GM19452 (cell line): Measurements from ENCODE around the gene CD81.
"Not testable (repeated sequence)": the region's sequence is repeated elsewhere in the genome, so short reads cannot be mapped to it uniquely, and the experiment has no call there.

ENCODE experiments used
- ATAC-seq: cut with Tn5 transposase; IDR thresholded peaks from one replicate; pipeline ENCODE4 v1.9.1; 2021; ENCODE audit not compliant: unreplicated experiment

The CD81 gene

DNA sequence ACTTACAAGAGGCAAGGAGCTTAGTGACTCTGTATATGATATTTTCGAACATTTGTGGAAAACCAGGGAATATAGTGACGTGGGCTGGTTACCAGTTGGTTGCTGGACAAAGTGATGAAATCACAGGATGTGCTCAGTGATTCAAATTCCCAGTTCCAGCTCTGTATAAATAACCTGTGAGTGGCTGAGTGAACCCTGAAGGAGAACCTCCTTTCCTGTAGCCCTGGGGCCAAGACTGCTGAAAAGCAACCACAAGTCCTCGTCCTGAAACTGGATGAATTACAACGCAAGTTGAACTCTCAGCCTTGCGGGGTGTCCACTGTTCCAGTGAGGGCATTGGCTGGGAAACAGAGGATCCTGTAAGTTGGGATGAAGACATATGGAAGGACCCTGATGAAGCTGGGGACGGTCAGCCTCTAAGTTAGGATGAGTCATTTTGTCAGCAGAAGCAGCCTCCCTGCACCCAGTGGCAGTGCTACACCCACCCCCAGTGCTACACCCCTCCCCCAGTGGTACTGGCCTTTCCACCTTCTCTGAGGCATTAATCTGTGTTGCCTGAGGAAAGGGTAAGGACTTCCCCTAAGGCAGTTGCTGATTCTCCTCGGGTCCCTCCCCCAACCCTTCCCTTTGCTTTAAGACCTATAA, 22.0 kb upstream of the CD81 start:
- ATAC-seq: no peak

DNA sequence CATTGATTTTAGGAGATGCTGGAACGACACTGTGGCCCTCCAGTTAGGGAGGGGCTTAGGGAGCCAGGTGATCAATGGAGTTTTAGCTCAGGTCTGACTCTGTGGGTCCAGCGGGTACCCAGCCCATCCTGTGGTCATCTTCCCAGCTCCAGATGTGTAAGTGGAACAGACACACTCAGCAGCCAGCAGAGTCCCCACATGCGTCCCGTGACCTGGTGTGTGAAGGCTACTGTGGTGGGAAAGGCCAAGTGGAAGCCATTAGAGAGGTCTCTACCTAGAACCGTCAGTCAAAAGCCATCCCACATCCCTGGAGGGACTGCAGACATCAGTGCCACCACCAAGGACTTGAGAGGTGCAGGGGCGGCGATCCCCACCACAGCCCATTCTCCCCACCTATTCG, 19.9 kb upstream of the CD81 start:
- ATAC-seq: no peak

DNA sequence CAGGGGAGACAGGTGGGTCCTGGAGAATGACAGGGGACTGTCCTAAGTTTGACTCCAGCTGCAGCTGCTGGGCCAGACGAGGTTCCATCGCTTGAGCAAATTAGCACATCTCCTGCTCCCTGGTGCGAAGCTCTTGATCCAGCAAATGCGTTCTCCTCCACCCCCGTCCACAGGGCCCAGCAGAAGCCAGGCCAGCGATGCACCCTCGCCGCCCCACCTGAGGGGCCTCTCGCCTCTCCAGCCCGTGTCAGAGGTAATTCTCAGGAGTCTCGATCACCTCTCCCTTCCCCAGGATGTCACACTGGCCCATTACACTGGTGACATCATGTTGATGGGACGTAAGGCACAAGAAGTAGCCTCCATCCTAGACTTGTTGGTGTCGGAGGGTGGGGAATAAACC, 19.5 kb upstream of the CD81 start:
- not testable (repeated sequence) for ATAC-seq

DNA sequence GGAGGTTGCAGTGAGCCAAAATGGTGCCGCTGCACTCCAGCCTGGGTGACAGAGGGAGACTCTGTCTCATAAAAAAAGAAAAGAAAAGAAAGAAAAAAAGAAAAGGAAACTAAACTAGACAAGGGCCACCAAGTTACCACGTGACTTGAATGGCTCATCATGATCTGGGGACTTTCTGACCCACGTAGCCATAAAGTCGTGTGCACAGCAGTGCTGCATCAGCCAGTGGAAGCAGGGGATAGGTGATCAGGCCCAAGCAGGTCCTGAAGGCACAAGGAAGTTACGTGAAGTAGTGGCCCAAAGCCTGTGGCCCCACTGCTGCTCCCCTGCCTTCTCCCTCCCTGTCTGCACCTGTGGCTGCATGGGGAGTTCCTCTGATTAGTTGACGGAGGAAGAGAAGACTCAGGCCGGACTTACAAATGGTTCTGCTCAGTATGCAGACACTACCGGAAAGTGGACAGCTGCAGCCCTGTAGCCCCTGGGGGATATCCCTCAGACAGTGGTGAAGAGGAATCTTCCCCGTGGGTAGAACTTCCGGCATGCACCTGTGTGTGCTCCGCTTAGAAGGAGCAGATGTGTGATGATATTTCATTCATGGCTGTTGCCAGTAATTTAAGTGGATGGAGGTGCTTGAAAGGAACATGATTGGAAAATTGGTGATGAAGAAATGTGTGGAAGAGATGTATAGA, 18.2 kb upstream of the CD81 start:
- no peak for ATAC-seq

DNA sequence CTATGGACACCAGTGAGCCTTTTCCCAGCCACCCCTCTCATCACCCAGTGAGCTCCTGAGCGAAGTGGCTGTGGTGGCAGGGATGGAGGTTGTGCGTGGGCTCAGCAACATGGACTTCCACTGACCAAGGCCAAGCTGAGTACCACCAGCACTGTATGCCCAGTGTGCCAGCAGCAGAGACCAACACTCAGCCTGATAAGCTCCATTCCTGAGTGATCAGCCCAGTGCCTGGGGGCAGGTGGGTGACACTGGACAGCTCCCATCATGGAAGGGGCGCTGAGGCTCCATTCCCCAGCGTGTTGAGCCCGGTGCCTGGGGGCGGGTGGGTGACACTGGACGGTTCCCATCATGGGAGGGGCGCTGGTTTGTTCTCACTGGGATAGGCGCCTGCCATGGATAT, 17.6 kb upstream of the CD81 start:
- ATAC-seq: no peak

DNA sequence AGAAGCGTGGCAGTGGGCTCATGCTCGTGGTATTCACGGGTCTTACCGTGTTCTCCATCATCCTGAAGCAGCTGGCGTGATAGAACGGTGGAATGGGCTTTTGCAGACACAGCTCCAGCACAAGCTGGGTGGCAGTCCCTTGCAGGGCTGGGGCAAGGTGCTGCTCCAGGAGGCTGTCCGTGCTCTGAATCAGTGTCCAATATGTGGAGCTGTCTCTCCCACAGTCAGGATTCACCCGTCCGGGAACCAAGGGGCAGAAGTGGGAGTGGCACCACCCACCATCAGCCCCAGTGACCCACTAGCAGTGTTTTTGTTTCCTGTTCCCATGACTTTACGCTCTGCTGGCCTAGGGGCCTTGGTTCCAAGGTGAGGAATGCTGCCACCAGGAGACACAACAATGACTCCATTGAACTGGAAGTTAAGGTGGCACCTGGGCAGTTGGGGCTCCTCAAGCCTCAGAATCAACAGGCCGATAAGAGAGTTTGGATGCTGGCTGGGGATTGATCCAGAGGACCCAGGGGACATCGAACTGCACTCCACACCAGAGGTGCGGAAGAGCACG, 16.9 kb upstream of the CD81 start:
- no peak for ATAC-seq

DNA sequence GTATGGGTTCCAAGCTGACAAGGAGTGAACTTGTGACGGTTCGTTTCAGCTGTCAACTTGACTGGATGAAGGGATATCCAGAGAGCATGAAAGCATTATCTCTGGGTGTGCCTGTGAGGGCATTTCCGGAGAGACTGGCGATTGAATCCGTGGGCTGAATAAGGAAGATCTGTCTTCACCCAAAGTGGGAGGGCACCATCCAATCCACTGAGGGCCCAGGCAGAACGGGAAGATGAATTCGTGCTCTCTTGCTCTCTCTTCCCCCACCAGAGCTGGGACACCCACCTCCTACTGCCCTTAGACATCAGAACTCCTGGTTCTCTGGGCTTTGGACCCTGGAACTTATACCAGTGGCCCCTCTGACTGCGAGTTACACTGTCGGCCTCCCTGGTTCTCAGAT, 15.5 kb upstream of the CD81 start:
- ATAC-seq: no peak

DNA sequence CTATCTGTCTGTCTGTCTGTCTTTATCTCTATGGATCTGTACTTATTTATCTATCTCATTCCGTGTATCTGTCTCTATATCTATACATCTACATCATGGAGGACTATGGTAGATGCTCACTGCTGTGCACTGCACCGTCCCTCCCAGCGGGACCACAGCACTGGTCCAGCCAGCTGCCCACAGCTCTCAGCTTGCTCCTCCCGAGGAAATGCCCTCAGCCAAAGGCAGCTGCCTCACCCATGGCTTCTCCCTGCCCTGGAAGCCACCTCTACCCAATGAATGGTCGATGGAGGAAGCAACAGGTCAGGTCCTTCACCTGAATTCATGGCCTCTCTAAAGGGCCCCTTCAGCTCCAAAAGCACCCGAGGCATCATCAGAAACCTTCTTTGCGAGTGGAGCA, 14.7 kb upstream of the CD81 start:
- ATAC-seq: no peak

DNA sequence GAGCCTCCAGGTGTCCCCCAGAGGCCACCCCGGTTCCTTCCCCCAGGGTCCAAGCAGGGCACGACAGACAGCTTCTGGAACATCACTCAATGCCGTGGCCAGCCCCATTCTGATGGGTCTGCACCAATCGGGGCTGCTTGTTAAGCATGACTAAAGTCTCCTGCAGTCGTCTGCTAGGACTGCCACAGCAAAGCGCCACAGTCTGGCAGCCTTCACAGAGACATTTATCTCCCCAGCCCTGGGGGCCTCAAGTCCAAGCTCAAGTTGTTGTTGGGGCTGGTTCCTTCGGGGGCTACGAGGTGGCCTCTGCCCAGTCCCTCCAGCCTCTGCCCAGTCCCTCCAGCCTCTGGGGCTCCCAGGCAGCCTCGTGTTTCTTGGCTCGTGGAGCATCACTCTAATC, 14.0 kb upstream of the CD81 start:
- no peak for ATAC-seq

DNA sequence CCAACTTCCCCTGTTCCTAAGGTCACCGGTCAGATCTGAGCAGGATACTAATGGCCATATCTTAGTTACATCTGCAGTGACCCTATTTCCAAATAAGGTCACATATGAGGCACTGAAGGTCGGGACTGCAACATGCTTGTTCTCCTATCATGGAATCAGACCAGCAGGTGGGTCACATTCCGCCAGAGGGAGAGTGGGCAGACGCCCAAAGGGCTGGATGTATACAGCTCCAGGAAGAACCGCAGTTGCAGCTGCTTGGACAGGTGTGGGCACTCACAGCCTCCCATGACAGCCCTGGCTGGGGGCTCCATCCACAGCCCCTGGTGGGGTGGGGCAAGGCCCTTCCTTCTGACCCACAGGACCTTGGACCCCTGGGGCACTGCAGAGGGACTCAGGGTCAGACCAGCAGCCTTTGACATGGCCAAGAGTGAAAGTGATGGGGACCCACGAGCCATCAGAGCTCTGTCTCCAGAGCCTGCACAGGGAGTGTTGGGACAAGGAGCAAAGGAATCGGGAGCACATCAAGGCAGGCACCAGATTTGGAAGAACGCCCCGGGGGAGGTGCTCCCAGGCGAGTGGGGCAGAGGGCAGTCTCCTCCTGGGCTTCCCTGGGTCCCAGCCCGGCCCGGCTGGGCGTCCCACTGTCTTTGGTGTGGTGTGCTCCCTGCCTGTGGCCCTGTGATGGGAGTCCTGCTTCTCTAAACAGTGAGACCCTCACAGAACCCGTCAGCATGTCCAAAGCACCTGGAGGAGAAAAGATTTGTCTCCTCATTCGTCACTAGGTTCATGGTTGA, 13.3 kb upstream of the CD81 start:
- ATAC-seq: no peak

DNA sequence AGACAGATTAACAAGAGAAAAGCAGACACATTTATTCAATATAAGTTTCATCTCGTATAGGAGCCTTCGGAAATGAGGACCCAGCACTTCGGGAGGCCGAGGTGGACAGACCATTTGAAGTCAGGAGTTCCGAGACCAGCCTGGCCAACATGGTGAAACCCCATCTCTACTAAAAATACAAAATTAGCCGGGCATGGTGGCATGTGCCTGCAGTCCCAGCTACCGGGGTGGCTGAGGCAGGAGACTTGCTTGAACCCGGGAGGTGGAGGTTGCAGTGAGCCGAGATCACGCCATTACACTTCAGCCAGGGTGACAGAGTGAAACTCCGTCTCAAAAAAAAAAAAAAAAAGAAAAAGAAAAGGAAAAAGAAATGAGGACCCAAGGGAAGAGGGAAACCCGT, 12.7 kb upstream of the CD81 start:
- not testable (repeated sequence) for ATAC-seq

DNA sequence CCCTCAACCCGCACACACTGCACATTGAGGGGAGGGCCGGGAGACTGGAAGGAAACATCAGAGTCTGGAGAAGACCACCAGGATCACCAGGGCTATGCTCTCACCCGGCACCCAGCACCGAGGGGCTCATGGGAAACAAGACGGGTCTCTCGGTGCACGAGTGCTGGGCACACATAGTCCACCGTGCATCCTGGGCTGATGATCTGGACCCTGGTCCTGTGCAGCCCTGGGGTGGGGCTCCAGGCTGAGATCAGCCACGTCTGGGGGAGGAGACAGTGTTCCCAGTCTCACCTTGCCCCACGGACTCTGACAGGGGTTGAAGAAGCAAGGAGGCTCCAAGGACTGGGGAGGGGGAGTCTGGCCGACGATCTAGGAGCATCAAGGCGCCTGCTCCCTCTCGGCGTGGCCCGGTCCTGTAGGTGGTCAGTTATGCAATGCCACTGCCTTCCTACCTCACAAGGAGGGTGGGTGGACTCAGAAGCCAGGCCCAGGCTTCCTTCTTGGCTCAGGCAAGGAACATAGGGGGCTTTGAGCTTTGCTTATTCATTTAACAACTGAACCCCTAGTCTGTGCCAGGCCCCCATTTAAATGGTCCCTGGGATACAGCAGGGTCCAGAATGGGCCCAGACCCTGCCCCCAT, 11.4 kb upstream of the CD81 start:
- ATAC-seq: no peak

DNA sequence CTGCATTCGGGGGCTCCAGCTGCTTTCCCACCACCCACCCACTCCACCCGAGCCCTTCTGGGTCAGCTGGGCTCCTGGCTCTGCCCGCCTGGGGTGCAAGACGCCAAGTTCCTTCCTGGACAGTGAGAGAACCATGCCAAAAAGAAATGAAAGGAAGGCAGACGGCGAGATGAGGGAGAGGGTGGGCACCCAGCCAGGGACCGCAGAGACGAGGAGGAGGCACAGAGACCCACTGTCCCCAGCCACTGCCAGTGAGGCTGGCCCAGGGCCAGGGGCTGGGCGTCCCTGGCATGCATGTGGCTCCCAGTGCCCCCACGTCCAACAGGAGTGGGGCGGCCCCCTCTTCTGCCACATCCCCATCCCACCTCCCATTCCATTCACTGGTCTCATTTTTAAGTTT, 10.8 kb upstream of the CD81 start:
- ATAC-seq: no peak

DNA sequence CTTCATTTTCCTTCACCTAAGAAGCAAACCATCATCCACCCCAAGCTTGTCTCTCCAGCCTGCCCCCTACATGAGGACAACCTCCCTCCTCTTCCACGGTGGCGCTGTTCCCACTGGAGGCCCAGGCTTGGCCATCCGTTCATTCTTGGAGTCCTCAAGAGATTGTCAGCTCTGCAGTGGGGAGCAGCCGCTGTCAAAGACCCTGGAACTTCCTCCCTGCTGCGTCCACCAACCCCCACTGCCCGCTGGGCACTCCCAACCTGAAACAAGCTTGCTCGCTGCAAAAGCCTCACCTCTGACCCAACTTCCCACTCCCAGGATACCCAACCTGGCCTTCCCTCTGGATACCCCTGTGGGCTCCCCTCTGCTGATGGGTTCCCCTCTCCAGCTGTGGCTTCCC, 10.4 kb upstream of the CD81 start:
- no peak for ATAC-seq

DNA sequence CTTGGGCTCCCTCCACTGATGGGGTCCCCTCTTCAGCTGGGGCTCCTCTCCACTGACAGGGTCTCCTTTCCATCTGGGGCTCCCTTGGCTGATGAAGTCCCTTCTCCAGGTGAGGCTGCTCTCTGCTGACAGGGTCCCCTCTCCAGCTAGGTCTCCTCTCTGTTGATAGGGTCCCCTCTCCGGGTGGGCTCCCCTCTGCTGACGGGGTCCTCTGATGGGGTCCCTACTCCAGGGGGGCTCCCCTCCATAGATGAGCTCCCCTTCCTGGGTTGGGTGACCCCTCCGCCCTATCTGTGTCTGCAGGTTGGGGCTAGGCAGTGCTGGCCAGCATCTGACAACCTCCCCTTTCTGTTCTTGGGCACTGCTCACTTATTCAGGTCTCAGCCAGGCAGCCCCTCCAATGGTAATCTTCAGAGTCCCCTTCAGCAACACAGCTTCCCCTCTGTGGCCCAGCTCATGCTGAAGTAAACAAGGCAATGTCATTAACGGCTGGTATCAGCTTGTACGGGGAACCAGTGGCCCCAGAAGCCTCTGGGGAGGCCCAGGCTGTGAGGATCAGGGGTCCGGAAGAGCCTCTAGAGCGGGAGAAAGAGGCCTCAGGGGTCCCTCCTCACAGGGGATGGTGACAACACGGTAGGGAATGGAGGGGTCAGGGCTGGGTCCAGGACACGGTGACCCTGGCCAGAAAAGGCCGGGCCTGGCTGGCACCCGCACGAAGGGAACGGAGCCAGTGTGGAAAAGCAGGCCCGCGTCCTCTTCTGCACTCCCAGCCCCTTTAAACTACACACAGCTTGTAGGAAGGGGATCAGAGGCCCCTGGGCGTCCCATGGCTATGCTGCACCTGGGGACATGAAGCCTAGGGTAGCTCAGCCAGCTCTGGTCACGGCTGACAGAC, 9.6 kb upstream of the CD81 start:
- no peak for ATAC-seq

DNA sequence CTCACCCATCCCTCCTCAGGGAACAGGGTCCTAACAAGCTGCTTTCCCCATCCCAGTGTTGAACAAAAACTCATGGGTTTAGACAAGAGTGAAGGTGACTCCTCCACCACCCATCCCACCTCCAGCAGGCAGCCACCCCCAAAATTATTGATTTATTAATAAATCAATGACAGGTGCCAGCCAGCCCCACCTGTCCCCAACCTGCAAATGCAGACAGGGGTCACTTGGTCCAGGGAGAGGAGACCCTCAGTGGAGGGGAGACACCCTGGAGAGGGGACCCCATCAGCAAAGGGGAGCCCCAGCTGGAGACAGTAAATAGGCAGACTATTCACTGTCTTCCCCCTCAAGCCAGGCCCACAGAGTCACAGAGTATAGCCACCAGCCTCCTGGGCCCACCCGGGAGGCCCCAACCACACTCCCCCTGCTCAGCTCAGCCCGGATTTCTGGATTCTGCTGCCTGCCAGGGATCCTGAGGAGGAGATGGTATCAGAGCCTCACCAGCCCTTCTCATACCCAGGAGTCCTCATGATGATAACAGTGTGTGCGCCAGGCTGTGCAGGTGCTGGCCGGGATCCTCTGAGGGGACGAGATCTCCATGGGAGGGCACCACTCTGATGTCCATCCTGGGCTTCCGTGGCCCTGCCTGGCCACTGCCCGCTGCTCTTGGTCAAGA, 8.8 kb upstream of the CD81 start:
- no peak for ATAC-seq

DNA sequence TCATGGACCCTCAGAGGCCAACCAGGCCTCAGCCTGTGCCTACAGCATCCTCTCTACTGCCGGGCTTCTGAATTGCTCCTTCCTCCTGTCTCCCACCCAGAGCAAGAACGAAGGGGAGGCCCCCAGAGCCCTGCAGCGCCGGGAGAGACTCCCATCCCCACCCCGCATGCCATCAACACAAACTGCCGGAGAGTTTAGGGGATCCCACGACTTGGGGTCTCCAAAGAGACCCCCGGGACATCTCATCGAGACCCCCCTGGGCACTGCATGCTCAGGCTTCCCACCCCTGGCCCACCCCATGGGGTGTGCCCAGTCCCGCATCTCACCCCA, 8.3 kb upstream of the CD81 start:
- ATAC-seq: no peak

DNA sequence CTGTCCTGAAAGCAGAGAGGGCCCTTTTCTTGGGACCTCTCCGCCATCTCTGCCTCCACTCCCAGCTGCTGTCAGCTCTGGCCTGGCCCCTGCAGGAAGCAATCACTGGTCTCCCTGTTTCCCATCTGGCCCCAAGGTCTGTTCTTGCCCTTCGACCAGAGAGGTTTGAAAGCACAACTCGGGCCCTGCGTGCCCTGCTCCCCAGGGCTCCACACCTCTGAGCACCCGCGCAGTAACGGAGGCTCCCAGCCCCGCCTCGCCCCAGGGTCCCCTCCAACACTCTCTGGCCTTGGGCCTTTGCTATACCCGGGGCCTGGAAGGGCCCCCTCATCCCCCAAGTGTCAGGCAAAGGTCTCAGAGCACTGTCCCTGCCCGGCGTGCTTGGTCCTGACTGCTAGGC, 7.8 kb upstream of the CD81 start:
- no peak for ATAC-seq

DNA sequence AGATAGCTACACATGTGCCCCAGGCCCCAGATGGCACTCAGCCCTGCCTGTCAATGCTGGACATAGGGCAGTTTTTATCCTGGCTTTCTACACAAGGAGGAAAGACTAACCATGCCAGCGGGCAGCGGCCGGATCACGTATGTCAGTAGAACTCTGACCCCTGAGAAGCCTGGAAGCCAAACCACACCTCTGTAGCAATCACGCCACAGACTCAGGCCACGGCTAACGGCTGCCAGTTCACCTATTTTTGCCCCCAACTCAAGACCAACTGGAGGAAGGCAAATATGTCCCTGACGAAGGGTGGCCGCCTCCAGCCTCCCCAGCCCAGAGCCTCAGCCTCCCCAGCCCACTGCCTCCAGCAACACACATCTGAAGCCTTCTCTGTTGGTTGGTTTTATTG, 7.2 kb upstream of the CD81 start:
- ATAC-seq: no peak
